ENCODE data around the gene WDR91. TPM values are rescaled to one million over a fixed set of nuclear protein-coding genes. Genes with fewer than 3 reads are reported as not detected.

WDR91 gene
- total RNA-seq, 1 donor from 2014 or later = 14.5 TPM

GRCh38 chr7:135169141-135169963, 42.0 kb downstream of the WDR91 start:
- no peaks in the 10 kb centered on the region for H3K9me3 Mint-ChIP-seq
- DNase-seq (ENCODE audit: low read depth, low spot score) = no peak
- no peaks in the 10 kb centered on the region for H3K27me3 Mint-ChIP-seq (ENCODE audit: low read depth)
- peak overlapping the region; percentile 92 for H3K4me3 Mint-ChIP-seq
- H3K4me1 Mint-ChIP-seq = peaks cover 38% of the 10 kb centered on the region
- TF ChIP-seq CTCF (conservative IDR thresholded peaks at IDR 0.05) = peak; percentile 42
- peak overlapping the region; percentile 2 for H3K27ac Mint-ChIP-seq (ENCODE audit: unreplicated experiment)
- peaks cover 24% of the 10 kb centered on the region for H3K36me3 Mint-ChIP-seq (ENCODE audit: low read depth)

- no peaks in the 10 kb centered on the region for H3K27me3 Mint-ChIP-seq (ENCODE audit: low read depth)
- H3K4me3 Mint-ChIP-seq = peak overlapping the region; percentile 92
- H3K9me3 Mint-ChIP-seq = peaks cover 2% of the 10 kb centered on the region
- TF ChIP-seq CTCF (conservative IDR thresholded peaks at IDR 0.05) = no peak
- H3K4me1 Mint-ChIP-seq = peaks cover 42% of the 10 kb centered on the region
- H3K27ac Mint-ChIP-seq (ENCODE audit: unreplicated experiment) = no peak overlapping the region
- DNase-seq (ENCODE audit: low read depth, low spot score) = no peak
- peaks cover 30% of the 10 kb centered on the region for H3K36me3 Mint-ChIP-seq (ENCODE audit: low read depth)
These were observed 42.7 kb downstream of the WDR91 start for GRCh38 chr7:135168489-135169140.

- H3K4me3 Mint-ChIP-seq = peak overlapping the region; percentile 92
- no peak for DNase-seq (ENCODE audit: low read depth, low spot score)
- H3K27me3 Mint-ChIP-seq (ENCODE audit: low read depth) = no peaks in the 10 kb centered on the region
- H3K4me1 Mint-ChIP-seq = peaks cover 42% of the 10 kb centered on the region
- H3K9me3 Mint-ChIP-seq = peaks cover 2% of the 10 kb centered on the region
- peaks cover 31% of the 10 kb centered on the region for H3K36me3 Mint-ChIP-seq (ENCODE audit: low read depth)
- H3K27ac Mint-ChIP-seq (ENCODE audit: unreplicated experiment) = no peak overlapping the region
- TF ChIP-seq CTCF (conservative IDR thresholded peaks at IDR 0.05) = no peak
These were observed 43.3 kb downstream of the WDR91 start for GRCh38 chr7:135168001-135168400.

- no peaks in the 10 kb centered on the region for H3K27me3 Mint-ChIP-seq (ENCODE audit: low read depth)
These were observed 43.9 kb downstream of the WDR91 start for GRCh38 chr7:135167365-135167917.

More at GRCh38 chr7:135167365-135167917, 43.9 kb downstream of the WDR91 start:
- Mint-ChIP-seq H3K4me3 (peak overlapping the region; percentile 73), H3K9me3 (peaks cover 2% of the 10 kb centered on the region), H3K4me1 (peaks cover 42% of the 10 kb centered on the region), H3K27ac (ENCODE audit: unreplicated experiment) (peak overlapping the region; percentile 35), H3K36me3 (ENCODE audit: low read depth) (peaks cover 37% of the 10 kb centered on the region)
- DNase-seq (ENCODE audit: low read depth, low spot score) = no peak
- no peak for TF ChIP-seq CTCF (conservative IDR thresholded peaks at IDR 0.05)

Data from neural crest cell (in vitro differentiated cells).